Activated CD8-positive, alpha-beta T cell treated with anti-CD3 and anti-CD28 coated beads, Interleukin-2, amount 10 ng/mL, durations not matched to agents 7 days and 5 days (primary cell): ENCODE data around the gene SLC6A8. TPM values are rescaled to one million over a fixed set of nuclear protein-coding genes. Genes with fewer than 3 reads are reported as not detected.

Source experiments
- ATAC-seq: fragments of 150-1000 bp; cut with Tn5 transposase; one replicate; pipeline ENCODE4 v1.10.0; 2021; ENCODE audit warnings: moderate library complexity
- CTCF ChIA-PET: fragments of 350-600 bp; sonication (Branson Sonifier 250); formaldehyde crosslinking; loops from one replicate; lab custom pipeline; 2021; ENCODE audit warnings: antibody characterized with exemption; lab: Charles Lee
- POLR2A ChIA-PET: fragments of 350-600 bp; sonication (Branson Sonifier 250); formaldehyde crosslinking; loops from one replicate; lab custom pipeline; 2021; ENCODE audit warnings: antibody characterized with exemption; lab: Charles Lee
- DNase-seq: peaks from one replicate; pipeline ENCODE4 v3.0.0-alpha.2; 2020
- H3K27ac Mint-ChIP-seq: one replicate; pipeline ENCODE4 v1.8.0; 2021; ENCODE audit warnings: mild to moderate bottlenecking, mixed read lengths
- H3K27me3 Mint-ChIP-seq: one replicate; pipeline ENCODE4 v1.8.0; 2021; ENCODE audit warnings: low read depth, mixed read lengths
- H3K36me3 Mint-ChIP-seq: one replicate; pipeline ENCODE4 v1.8.0; 2021; ENCODE audit warnings: low read depth, mixed read lengths
- H3K4me1 Mint-ChIP-seq: one replicate; pipeline ENCODE4 v1.8.0; 2021; ENCODE audit warnings: low read depth, mixed read lengths
- H3K4me3 Mint-ChIP-seq: one replicate; pipeline ENCODE4 v1.8.0; 2021; ENCODE audit warnings: mild to moderate bottlenecking, mixed read lengths
- H3K9me3 Mint-ChIP-seq: one replicate; pipeline ENCODE4 v1.8.0; 2022; ENCODE audit warnings: mixed read lengths; ENCODE audit not compliant: insufficient read depth
- total RNA-seq, 2 experiments: library from RNA; stranded (reverse); gene quantifications; one replicate each; pipeline ENCODE4 v1.2.3, GENCODE V29; 2021

SLC6A8 gene
- total RNA-seq, 2 experiments from 2014 or later, result 0.82 to 1.3 TPM

GRCh38 chrX:153643431-153644351, 44.0 kb upstream of the SLC6A8 start:
- POLR2A ChIA-PET, result no interaction called here
- DNase-seq (no peak), ATAC-seq (peak; percentile 42)
- Mint-ChIP-seq H3K4me1 (peaks cover 8% of the 10 kb centered on the region), H3K27me3 (peaks cover 46% of the 10 kb centered on the region), H3K9me3 (no peaks in the 10 kb centered on the region), H3K27ac (no peak overlapping the region), H3K36me3 (no peaks in the 10 kb centered on the region), H3K4me3 (no peak overlapping the region)
- CTCF ChIA-PET, result interaction anchor here (1.0 to 1.5 kb wide), 3 partner anchors 24 to 39 kb away, joined by 3 to 6 read pairs (median 4); no protein-coding TSS in a partner anchor

- ATAC-seq (no peak), DNase-seq (no peak)
- Mint-ChIP-seq H3K9me3 (no peaks in the 10 kb centered on the region), H3K4me3 (no peak overlapping the region), H3K27ac (no peak overlapping the region), H3K4me1 (peaks cover 8% of the 10 kb centered on the region), H3K27me3 (peaks cover 46% of the 10 kb centered on the region), H3K36me3 (no peaks in the 10 kb centered on the region)
- CTCF ChIA-PET, result interaction anchor here (0.7 to 1.5 kb wide), 7 partner anchors 14 to 44 kb away, joined by 3 to 6 read pairs (median 4); no protein-coding TSS in a partner anchor
- POLR2A ChIA-PET, result interaction anchor here (0.5 to 1.0 kb wide), 2 partner anchors 36 to 90 kb away, joined by 3 read pairs; no protein-coding TSS in a partner anchor
Observed at GRCh38 chrX:153644356-153645125, 43.2 kb upstream of the SLC6A8 start.

- no peaks in the 10 kb centered on the region for H3K36me3 Mint-ChIP-seq
- H3K4me1 Mint-ChIP-seq, result peaks cover 8% of the 10 kb centered on the region
- DNase-seq (no peak), ATAC-seq (no peak)
- no peak overlapping the region for H3K27ac Mint-ChIP-seq
- POLR2A ChIA-PET, result interaction anchor here (1.0 kb wide), 1 partner anchor 90 kb away, joined by 3 read pairs; no protein-coding TSS in a partner anchor
- CTCF ChIA-PET, result interaction anchor here (1.0 to 1.5 kb wide), 4 partner anchors 18 to 44 kb away, joined by 3 to 4 read pairs (median 4); no protein-coding TSS in a partner anchor
- no peaks in the 10 kb centered on the region for H3K9me3 Mint-ChIP-seq
- H3K4me3 Mint-ChIP-seq, result no peak overlapping the region
- H3K27me3 Mint-ChIP-seq, result peaks cover 46% of the 10 kb centered on the region
Observed at GRCh38 chrX:153645151-153645550, 42.6 kb upstream of the SLC6A8 start.

- DNase-seq (no peak), ATAC-seq (no peak)
- ChIA-PET POLR2A (no interaction called here), CTCF (interaction anchor here (1.1 to 1.5 kb wide), 4 partner anchors 16 to 78 kb away, joined by 3 to 4 read pairs (median 4); no protein-coding TSS in a partner anchor)
- Mint-ChIP-seq H3K4me3 (no peak overlapping the region), H3K9me3 (no peaks in the 10 kb centered on the region), H3K36me3 (no peaks in the 10 kb centered on the region), H3K27me3 (peaks cover 42% of the 10 kb centered on the region), H3K27ac (no peak overlapping the region), H3K4me1 (peaks cover 8% of the 10 kb centered on the region)
Observed at GRCh38 chrX:153645921-153646488, 41.7 kb upstream of the SLC6A8 start.

- H3K4me1 Mint-ChIP-seq, result peaks cover 4% of the 10 kb centered on the region
- H3K36me3 Mint-ChIP-seq, result no peaks in the 10 kb centered on the region
- no peaks in the 10 kb centered on the region for H3K9me3 Mint-ChIP-seq
- DNase-seq (no peak), ATAC-seq (peak; percentile 42)
- H3K4me3 Mint-ChIP-seq, result no peak within 1 kb of the TSS
- POLR2A ChIA-PET, result no interaction called here
- peaks cover 35% of the 10 kb centered on the region for H3K27me3 Mint-ChIP-seq
- H3K27ac Mint-ChIP-seq, result no peak within 1 kb of the TSS
- CTCF ChIA-PET, result interaction anchor here (1.1 to 3.4 kb wide), 6 partner anchors 15 to 614 kb away, joined by 3 to 12 read pairs (median 4); no protein-coding TSS in a partner anchor
Observed at GRCh38 chrX:153646620-153647373, 40.9 kb upstream of the SLC6A8 start, which contains the start of gene DUSP9. Gene DUSP9, plus strand, starts transcription at chrX:153647203. Its CDS starts 751 bp downstream, at chrX:153647954.

GRCh38 chrX:153647461-153648357, 40.0 kb upstream of the SLC6A8 start:
- CTCF ChIA-PET, result interaction anchor here (1.0 to 3.4 kb wide), 7 partner anchors 14 to 615 kb away, joined by 4 to 16 read pairs (median 12); no protein-coding TSS in a partner anchor
- no peaks in the 10 kb centered on the region for H3K9me3 Mint-ChIP-seq
- no peaks in the 10 kb centered on the region for H3K36me3 Mint-ChIP-seq
- no peak overlapping the region for H3K27ac Mint-ChIP-seq
- peaks cover 3% of the 10 kb centered on the region for H3K4me1 Mint-ChIP-seq
- no peak for ATAC-seq
- no peak overlapping the region for H3K4me3 Mint-ChIP-seq
- no peak for DNase-seq
- H3K27me3 Mint-ChIP-seq, result peaks cover 33% of the 10 kb centered on the region
- POLR2A ChIA-PET, result no interaction called here

- Mint-ChIP-seq H3K36me3 (no peaks in the 10 kb centered on the region), H3K27ac (no peak overlapping the region), H3K4me3 (no peak overlapping the region), H3K27me3 (peaks cover 25% of the 10 kb centered on the region), H3K9me3 (no peaks in the 10 kb centered on the region), H3K4me1 (no peaks in the 10 kb centered on the region)
- ChIA-PET POLR2A (no interaction called here), CTCF (interaction anchor here (1.0 to 3.4 kb wide), 5 partner anchors 14 to 109 kb away, joined by 5 to 16 read pairs (median 13); no protein-coding TSS in a partner anchor)
- ATAC-seq, result no peak
- DNase-seq, result no peak
Observed at GRCh38 chrX:153648358-153649177, 39.2 kb upstream of the SLC6A8 start.

GRCh38 chrX:153649178-153649914, 38.4 kb upstream of the SLC6A8 start:
- ATAC-seq, result peak; percentile 72
- Mint-ChIP-seq H3K27ac (no peak overlapping the region), H3K27me3 (peaks cover 24% of the 10 kb centered on the region), H3K4me1 (no peaks in the 10 kb centered on the region), H3K36me3 (no peaks in the 10 kb centered on the region), H3K9me3 (no peaks in the 10 kb centered on the region), H3K4me3 (no peak overlapping the region)
- ChIA-PET POLR2A (no interaction called here), CTCF (interaction anchor here (1.0 to 3.4 kb wide), 6 partner anchors 13 to 110 kb away, joined by 3 to 16 read pairs (median 12); no protein-coding TSS in a partner anchor)
- DNase-seq, result peak; percentile 44
